Breast epithelium (tissue), 3 donors: ENCODE measurements around the gene PPEF1.

Experiments used
- POLR2A ChIP-seq: fragments of 450-650 bp; IDR thresholded peaks from one replicate; pipeline ENCODE4 v1.6.1; 2016; ENCODE audit warnings: antibody characterized with exemption, mild to moderate bottlenecking, moderate library complexity
- POLR2AphosphoS5 ChIP-seq, 3 donors: sonication (generic); formaldehyde crosslinking; IDR thresholded peaks; one replicate each; pipeline ENCODE4 v1.6.1; 2017; ENCODE audit warnings: antibody characterized with exemption in 3 of 3
- TF ChIP-seq, protein P1 (sequence below), 3 donors: fragments of 450-650 bp; IDR thresholded peaks; one replicate each; pipeline ENCODE4 v1.5.1; 2016 to 2017; ENCODE audit warnings: antibody characterized with exemption in 3 of 3, mild to moderate bottlenecking in 3 of 3, moderate library complexity in 3 of 3

DNA sequence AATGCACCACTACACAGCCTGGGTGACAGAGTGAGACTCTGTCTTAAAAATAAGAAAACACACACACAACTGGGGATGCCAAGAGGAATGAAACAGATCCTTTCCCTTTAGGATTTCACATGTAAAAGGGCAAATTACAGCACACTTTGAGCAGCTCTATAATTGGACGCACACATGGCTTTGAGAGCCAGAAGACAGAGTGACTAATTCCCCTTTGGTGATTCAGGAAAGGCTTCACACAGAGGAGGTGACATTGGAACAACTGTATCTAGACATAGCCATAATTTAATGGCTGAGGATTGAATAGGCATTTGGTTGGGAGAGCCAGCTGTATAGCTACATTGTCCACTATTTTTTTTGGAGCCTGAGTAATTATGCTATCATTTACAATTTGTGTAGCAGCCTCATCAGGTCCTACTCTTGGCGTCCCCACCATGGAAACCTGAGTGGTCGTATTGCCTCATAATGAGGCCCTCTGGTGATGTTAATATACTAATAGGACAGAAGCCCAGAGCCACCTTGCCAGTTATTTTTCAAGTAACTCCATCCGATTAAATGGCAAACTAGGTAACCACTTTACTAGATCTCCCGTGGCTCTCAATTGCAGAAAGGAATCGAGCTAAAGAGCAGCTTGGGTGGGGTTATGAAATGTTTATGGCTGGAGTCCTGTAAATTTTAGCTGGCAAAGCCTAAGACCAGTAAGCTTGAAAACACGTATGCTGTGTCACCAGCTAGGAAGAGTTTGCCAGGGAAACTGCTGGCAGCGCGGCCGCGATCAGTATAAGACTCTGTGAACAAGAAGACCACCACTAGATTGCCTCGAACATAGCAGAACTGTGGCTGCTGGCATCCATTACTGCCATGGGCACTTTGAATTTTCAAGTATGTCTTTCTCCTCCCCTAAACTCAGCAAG, 8.5 kb upstream of the PPEF1 start:
- TF ChIP-seq, protein P1, sequence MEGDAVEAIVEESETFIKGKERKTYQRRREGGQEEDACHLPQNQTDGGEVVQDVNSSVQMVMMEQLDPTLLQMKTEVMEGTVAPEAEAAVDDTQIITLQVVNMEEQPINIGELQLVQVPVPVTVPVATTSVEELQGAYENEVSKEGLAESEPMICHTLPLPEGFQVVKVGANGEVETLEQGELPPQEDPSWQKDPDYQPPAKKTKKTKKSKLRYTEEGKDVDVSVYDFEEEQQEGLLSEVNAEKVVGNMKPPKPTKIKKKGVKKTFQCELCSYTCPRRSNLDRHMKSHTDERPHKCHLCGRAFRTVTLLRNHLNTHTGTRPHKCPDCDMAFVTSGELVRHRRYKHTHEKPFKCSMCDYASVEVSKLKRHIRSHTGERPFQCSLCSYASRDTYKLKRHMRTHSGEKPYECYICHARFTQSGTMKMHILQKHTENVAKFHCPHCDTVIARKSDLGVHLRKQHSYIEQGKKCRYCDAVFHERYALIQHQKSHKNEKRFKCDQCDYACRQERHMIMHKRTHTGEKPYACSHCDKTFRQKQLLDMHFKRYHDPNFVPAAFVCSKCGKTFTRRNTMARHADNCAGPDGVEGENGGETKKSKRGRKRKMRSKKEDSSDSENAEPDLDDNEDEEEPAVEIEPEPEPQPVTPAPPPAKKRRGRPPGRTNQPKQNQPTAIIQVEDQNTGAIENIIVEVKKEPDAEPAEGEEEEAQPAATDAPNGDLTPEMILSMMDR (IDR thresholded peaks at IDR 0.05), result no peak
- no peak for TF ChIP-seq POLR2A
- TF ChIP-seq POLR2AphosphoS5 (IDR thresholded peaks at IDR 0.05), result no peak
